NCI-H1092 (cell line): ENCODE results near the gene SKA3.
"Not testable (repeated sequence)": the region's sequence is repeated elsewhere in the genome, so short reads cannot be mapped to it uniquely, and the experiment has no call there.

Experiments used
- DNase-seq: peaks from one replicate; lab custom pipeline; 2025; lab: John Stamatoyannopoulos, UW

SKA3 gene

GRCh38 chr13:21176215-21176981, at the start of gene SKA3, which contains the start of gene MRPL57:
TSS of gene SKA3 (minus strand) at chr13:21176552. CDS start at chr13:21176477, 75 bp downstream.
TSS of gene MRPL57 (plus strand) at chr13:21176658. CDS start at chr13:21176917, 259 bp downstream.
- DNase-seq, result peak; percentile 96

GRCh38 chr13:21225082-21225481, 48.7 kb upstream of the SKA3 start:
- DNase-seq, result no peak

GRCh38 chr13:21221268-21221667, 44.9 kb upstream of the SKA3 start:
- DNase-seq, result no peak

- not testable (repeated sequence) for DNase-seq
These were observed 43.4 kb upstream of the SKA3 start for GRCh38 chr13:21219716-21220115.

GRCh38 chr13:21219036-21219381, 42.7 kb upstream of the SKA3 start:
- DNase-seq, result no peak

GRCh38 chr13:21218351-21219035, 42.1 kb upstream of the SKA3 start:
- DNase-seq, result no peak

- no peak for DNase-seq
These were observed 40.0 kb upstream of the SKA3 start for GRCh38 chr13:21216332-21216731.

GRCh38 chr13:21215419-21215818, 39.1 kb upstream of the SKA3 start:
- DNase-seq, result not testable (repeated sequence)

- DNase-seq, result no peak
These were observed 35.9 kb upstream of the SKA3 start for GRCh38 chr13:21212138-21212775.

- DNase-seq, result no peak
These were observed 32.4 kb upstream of the SKA3 start for GRCh38 chr13:21208652-21209154.

GRCh38 chr13:21202767-21203531, 26.6 kb upstream of the SKA3 start:
- no peak for DNase-seq

- DNase-seq, result not testable (repeated sequence)
These were observed 25.3 kb upstream of the SKA3 start for GRCh38 chr13:21201456-21202190.

- DNase-seq, result peak; percentile 19
These were observed 22.0 kb upstream of the SKA3 start for GRCh38 chr13:21198391-21198790.

- not testable (repeated sequence) for DNase-seq
These were observed 21.4 kb upstream of the SKA3 start for GRCh38 chr13:21197606-21198225.

GRCh38 chr13:21194756-21195155, 18.4 kb upstream of the SKA3 start:
- DNase-seq, result not testable (repeated sequence)

GRCh38 chr13:21186410-21186809, 10.1 kb upstream of the SKA3 start:
- DNase-seq, result not testable (repeated sequence)

- no peak for DNase-seq
These were observed 5.3 kb upstream of the SKA3 start for GRCh38 chr13:21181671-21182070.

GRCh38 chr13:21176982-21177284, 581 bp upstream of the SKA3 start:
- DNase-seq, result no peak

GRCh38 chr13:21175656-21176214, 617 bp downstream of the SKA3 start:
- no peak for DNase-seq

GRCh38 chr13:21173767-21174166, 2.6 kb downstream of the SKA3 start:
- not testable (repeated sequence) for DNase-seq

GRCh38 chr13:21171420-21171819, 4.9 kb downstream of the SKA3 start:
- no peak for DNase-seq
